Retinal pigment epithelial cell (primary cell): ENCODE results near the gene SORCS2.

Experiments used
- DNase-seq: peaks from one replicate; pipeline ENCODE4 v3.0.0-alpha.2; 2010; ENCODE audit warnings: low read depth
- H3K4me3 ChIP-seq: 2 replicates; pipeline ENCODE4 v1.5.1; 2011; ENCODE audit warnings: mild to moderate bottlenecking, low read length, control low read depth, moderate library complexity
- TF ChIP-seq, protein P1 (sequence below): conservative IDR thresholded peaks from 2 replicates; pipeline ENCODE4 v1.5.1; 2011; ENCODE audit warnings: low read depth, low read length, control low read depth, inconsistent platforms

The SORCS2 gene

DNA sequence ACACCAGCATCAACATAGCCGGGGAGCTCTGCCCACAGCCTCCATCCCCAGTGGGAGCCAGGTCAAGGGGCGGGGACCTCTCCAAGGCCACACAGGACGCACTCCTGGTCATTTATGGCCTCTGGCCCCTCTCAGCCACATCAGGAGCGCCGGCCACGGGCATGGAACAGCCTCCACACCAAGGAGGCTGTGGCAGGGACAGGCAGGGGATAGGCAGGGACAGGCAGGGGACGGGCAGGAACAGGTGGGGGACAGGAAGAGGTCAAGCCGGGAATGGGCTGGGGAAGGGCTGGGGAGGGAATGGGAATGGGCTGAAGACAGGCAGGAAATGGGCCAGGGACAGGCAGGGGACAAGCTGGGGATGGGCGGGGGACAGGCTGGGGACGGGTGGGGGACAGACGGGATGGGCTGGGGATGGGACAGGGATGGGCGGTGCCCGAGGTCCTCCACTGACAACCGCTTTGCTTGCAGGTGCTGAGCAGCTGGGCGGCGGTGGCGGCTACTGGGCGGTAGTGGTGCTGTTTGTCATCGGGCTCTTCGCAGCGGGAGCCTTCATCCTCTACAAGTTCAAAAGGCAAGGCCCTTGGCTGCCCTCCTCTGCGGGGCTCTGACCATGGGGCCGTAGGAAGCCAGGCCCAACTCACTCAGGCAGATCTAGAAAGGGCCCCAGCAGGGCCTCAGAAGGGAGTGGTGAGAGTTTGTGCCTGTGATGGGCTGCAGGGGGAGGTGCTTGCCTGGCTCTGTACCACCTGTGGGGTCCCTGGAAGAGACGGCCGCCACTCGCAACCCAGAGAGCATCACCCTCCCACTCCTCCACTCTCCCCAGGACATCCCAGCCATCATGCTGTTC, 541.7 kb downstream of the SORCS2 start:
- no peak overlapping the region for H3K4me3 ChIP-seq
- DNase-seq, result no peak
- TF ChIP-seq, protein P1, sequence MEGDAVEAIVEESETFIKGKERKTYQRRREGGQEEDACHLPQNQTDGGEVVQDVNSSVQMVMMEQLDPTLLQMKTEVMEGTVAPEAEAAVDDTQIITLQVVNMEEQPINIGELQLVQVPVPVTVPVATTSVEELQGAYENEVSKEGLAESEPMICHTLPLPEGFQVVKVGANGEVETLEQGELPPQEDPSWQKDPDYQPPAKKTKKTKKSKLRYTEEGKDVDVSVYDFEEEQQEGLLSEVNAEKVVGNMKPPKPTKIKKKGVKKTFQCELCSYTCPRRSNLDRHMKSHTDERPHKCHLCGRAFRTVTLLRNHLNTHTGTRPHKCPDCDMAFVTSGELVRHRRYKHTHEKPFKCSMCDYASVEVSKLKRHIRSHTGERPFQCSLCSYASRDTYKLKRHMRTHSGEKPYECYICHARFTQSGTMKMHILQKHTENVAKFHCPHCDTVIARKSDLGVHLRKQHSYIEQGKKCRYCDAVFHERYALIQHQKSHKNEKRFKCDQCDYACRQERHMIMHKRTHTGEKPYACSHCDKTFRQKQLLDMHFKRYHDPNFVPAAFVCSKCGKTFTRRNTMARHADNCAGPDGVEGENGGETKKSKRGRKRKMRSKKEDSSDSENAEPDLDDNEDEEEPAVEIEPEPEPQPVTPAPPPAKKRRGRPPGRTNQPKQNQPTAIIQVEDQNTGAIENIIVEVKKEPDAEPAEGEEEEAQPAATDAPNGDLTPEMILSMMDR, result no peak

DNA sequence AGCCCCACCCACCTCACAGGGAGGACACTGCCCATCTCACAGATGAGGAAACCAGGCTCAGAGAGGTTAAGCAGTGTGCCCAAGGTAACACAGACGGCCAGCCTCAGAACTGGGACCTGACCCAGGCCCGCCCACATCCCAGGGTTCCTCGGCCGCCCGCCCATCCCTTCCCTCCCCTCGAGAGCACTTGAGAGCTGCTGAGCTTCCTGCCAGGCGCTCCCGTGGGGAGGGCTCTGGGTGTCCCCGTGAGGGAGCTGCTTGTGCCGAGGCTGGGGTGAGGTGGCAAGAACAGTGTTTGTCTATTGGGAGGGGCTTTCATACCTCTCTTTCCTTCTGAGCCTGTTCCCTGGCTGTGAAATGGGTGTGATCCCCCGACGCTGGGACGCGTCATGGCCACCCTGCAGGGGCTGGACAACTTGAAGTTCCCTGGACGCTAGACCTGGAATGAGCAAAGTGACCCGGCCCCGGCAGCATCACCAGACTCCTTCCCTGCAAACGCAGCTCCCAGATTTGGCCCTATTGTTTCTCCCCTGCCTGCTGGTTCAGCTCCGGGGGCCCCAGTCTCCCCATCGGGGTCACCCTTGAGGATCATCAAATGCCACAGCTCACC, 542.4 kb downstream of the SORCS2 start:
- H3K4me3 ChIP-seq, result no peak overlapping the region
- DNase-seq, result no peak
- TF ChIP-seq, protein P1, result no peak

DNA sequence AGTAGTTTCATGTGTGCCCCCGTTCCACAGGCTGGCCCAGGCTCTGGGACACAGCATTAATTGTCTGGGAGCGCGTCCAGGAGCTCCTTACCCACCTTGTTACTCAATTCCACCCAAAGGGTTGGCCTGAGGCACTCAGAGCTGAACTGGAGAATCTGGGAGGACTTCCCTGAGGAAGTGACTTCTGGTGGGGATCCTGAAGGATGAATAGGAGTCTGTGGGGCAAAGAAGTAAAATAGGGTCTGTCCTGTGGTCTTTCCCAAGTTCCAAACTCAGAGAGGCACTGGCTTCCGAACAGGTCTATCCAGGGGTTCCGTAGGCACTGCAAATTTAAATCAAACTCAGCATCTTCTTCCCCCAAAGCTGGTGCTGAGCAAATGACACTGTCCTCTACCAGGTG, 543.1 kb downstream of the SORCS2 start:
- no peak for DNase-seq
- H3K4me3 ChIP-seq, result no peak overlapping the region
- TF ChIP-seq, protein P1, result no peak

DNA sequence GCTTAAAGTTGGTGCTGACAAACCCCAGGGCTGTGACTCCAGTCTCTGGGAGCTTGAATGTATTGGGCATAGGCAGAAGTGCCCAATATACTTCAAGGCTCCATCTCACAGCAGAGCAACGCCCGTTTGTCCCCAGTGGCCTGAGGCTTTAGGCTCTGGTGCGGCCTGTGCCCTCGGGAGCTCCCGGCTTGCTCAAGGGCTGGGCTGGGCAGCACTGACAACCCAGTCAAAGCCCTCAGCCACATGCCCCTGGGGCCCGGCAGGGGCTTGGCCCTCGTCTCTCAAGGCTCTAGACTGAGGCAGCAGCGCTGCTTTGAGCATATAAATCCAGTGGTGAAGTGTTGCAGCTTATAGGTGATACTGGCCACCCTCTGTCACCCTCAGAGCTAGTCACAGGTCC, 543.6 kb downstream of the SORCS2 start:
- TF ChIP-seq, protein P1, result no peak
- DNase-seq, result no peak
- H3K4me3 ChIP-seq, result no peak overlapping the region

DNA sequence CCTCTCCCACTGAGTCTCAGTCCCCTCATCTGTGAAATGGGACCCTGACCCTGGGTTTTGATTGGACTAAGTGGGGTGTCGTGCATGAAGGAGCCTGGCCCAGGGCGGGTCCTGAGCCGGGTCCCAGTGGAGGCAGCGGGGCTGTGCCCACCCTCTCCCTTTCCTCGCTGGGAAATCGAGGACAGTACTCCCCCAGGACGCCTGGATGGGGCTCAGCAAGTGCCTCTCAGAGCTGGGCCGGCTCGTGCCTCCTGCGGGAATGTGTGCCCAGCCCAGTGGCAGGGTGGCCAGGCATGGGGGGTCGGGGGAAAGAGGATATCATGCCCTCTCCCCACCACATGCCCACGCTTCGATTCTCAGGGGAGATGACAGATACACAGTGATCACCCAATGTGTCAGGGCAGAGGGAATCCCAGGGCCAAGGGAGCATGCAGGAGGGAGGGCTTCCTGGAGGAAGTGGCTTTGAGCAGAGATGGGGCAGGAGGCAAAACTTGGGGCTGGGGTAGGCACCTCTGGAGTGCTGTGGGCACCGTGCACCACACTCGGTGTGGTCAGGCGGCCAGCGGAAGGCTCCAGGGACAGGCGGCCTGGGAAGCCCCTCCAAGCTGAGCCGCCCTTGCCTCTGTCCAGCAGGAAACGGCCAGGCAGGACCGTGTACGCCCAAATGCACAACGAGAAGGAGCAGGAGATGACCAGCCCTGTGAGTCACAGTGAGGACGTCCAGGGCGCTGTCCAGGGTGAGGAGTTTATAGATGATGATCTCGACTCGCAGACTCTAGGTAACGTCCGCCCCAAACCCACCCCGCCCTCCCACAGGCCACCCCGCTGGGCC, 544.3 kb downstream of the SORCS2 start:
- no peak for DNase-seq
- TF ChIP-seq, protein P1, result no peak
- H3K4me3 ChIP-seq, result no peak overlapping the region

DNA sequence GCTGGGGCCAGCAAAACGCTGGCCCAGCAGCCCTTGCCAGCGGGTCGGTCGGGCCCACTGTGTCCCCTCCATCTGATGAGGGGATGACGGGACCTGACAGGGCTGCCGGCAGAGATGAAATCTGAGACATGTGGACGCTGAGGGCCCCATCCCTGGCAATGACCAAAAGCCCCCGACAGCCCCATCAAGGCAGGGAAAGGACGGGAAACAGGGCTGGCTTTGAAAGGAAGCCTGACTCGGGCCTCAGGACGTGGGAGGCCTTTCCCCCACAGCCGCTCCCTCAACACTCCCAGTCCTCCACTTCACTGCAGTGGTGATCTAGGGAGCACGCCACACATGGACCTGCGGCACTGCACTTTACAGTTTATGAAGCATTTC, 544.9 kb downstream of the SORCS2 start:
- H3K4me3 ChIP-seq, result no peak overlapping the region
- TF ChIP-seq, protein P1, result no peak
- no peak for DNase-seq
